Chondrocyte (in vitro differentiated cells): ENCODE results near the gene RAB17. TPM values are rescaled to one million over a fixed set of nuclear protein-coding genes. Genes with fewer than 3 reads are reported as not detected.

Experiments used
- DNase-seq: peaks from one replicate; pipeline ENCODE4 v3.0.0; 2021; ENCODE audit warnings: mixed read lengths, low spot score
- H3K27ac Mint-ChIP-seq: one replicate; pipeline ENCODE4 v1.8.0; 2021; ENCODE audit warnings: mild to moderate bottlenecking, moderate library complexity, mixed read lengths; ENCODE audit not compliant: unreplicated experiment
- H3K27me3 Mint-ChIP-seq: 2 replicates; pipeline ENCODE4 v1.8.0; 2021; ENCODE audit warnings: low read depth, mixed read lengths
- H3K36me3 Mint-ChIP-seq: 2 replicates; pipeline ENCODE4 v1.8.0; 2021; ENCODE audit warnings: low read depth, mixed read lengths
- H3K4me1 Mint-ChIP-seq: 2 replicates; pipeline ENCODE4 v1.8.0; 2021; ENCODE audit warnings: low read depth, mild to moderate bottlenecking, mixed read lengths
- H3K4me3 Mint-ChIP-seq: one replicate; pipeline ENCODE4 v1.8.0; 2021; ENCODE audit warnings: mild to moderate bottlenecking, moderate library complexity, mixed read lengths; ENCODE audit not compliant: unreplicated experiment
- H3K9me3 Mint-ChIP-seq: 2 replicates; pipeline ENCODE4 v1.8.0; 2021; ENCODE audit warnings: low read depth, mixed read lengths
- total RNA-seq: library from RNA; stranded (reverse); gene quantifications from 3 replicates; pipeline ENCODE4 v1.2.1, GENCODE V29; 2021
- TF ChIP-seq, protein P1 (sequence below): fragments of 200-600 bp; sonication (generic); IDR thresholded peaks from 2 replicates; pipeline ENCODE4 v1.5.0; 2021; ENCODE audit warnings: antibody characterized with exemption, mild to moderate bottlenecking, moderate library complexity

Gene RAB17
- total RNA-seq, 1 donor from 2014 or later: 0.25 TPM

DNA sequence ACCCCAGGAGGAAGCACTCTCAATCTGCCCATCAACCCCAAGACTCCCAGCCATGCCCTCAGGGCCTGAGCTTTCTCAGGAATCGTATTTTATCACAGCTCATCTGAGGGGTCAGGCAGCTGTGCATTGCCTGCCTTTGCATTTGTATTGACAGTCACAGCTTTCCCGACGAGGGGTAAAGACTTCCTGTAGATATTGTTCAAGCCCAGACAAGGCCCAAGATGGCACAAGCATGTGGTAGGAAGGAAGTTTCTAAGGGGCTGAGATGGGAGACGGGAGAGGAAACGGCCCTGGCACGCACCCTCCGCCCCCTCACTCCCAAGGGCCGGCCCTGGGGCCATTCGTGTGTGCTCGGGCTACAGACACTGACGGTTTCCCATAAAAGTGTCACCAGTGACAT lies 58.4 kb downstream of the RAB17 start:
- Mint-ChIP-seq H3K9me3 (no peaks in the 10 kb centered on the region), H3K27me3 (no peaks in the 10 kb centered on the region), H3K4me3 (no peak overlapping the region), H3K27ac (no peak overlapping the region), H3K4me1 (no peaks in the 10 kb centered on the region), H3K36me3 (no peaks in the 10 kb centered on the region)
- DNase-seq: no peak
- TF ChIP-seq, protein P1, sequence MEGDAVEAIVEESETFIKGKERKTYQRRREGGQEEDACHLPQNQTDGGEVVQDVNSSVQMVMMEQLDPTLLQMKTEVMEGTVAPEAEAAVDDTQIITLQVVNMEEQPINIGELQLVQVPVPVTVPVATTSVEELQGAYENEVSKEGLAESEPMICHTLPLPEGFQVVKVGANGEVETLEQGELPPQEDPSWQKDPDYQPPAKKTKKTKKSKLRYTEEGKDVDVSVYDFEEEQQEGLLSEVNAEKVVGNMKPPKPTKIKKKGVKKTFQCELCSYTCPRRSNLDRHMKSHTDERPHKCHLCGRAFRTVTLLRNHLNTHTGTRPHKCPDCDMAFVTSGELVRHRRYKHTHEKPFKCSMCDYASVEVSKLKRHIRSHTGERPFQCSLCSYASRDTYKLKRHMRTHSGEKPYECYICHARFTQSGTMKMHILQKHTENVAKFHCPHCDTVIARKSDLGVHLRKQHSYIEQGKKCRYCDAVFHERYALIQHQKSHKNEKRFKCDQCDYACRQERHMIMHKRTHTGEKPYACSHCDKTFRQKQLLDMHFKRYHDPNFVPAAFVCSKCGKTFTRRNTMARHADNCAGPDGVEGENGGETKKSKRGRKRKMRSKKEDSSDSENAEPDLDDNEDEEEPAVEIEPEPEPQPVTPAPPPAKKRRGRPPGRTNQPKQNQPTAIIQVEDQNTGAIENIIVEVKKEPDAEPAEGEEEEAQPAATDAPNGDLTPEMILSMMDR: no peak

DNA sequence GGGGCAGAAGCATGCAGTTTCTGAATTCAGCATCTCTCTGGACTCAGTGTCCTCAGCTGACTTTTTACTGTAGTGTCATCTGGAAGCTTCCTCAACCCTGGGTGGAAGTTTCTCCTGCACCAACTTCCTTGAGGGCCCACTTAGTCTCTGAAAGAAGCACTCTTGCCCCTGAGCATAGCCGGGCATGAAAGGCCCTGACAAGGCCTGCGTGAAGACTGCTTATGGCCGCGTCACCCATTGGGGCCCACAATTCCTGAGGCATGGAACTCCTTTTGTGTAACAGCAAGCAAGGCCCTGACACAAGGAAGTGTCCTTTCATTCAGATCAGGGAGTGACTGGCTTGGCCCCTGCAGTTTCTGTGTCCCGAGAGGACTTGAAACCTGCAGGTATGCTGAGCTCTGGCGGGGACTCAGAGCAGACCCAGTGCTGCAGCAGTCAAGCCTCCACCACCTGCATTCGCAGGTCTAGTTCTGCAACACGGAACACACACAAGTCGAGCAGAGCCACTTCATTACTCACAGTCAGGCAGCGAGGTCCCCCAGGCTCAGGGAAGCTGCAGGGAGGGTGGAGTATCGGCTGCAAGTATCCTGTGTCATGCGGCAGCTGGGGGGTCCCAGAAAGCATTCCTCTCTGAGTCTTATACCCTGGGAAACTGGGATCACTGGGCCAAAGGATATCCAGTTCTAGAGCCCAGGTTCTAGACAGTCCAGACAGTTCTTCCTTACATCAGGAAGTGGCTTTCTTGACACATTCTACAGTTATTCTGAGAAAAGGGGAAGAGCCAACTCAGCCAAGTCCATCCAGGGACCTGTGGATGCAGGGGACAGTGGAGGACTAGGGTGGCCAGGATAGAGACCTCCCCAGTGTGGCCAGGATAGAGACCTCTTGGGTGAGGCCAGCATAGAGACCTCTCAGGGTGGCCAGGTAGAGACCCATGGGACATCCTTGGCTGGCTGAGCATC lies 59.8 kb downstream of the RAB17 start:
- TF ChIP-seq, protein P1: no peak
- Mint-ChIP-seq H3K4me1 (no peaks in the 10 kb centered on the region), H3K27ac (no peak overlapping the region), H3K9me3 (no peaks in the 10 kb centered on the region), H3K36me3 (no peaks in the 10 kb centered on the region), H3K4me3 (no peak overlapping the region), H3K27me3 (no peaks in the 10 kb centered on the region)
- DNase-seq: no peak

- no peak for DNase-seq
- TF ChIP-seq, protein P1: no peak
- Mint-ChIP-seq H3K4me3 (no peak overlapping the region), H3K27ac (no peak overlapping the region), H3K4me1 (no peaks in the 10 kb centered on the region), H3K36me3 (no peaks in the 10 kb centered on the region), H3K27me3 (no peaks in the 10 kb centered on the region), H3K9me3 (no peaks in the 10 kb centered on the region)
Measured at GRCh38 chr2:237529452-237530402, 60.8 kb downstream of the RAB17 start.

- Mint-ChIP-seq H3K4me1 (no peaks in the 10 kb centered on the region), H3K27ac (no peak overlapping the region), H3K4me3 (no peak overlapping the region), H3K27me3 (no peaks in the 10 kb centered on the region), H3K9me3 (no peaks in the 10 kb centered on the region), H3K36me3 (no peaks in the 10 kb centered on the region)
- TF ChIP-seq, protein P1: no peak
- no peak for DNase-seq
Measured at GRCh38 chr2:237527766-237528165, 62.8 kb downstream of the RAB17 start.

DNA sequence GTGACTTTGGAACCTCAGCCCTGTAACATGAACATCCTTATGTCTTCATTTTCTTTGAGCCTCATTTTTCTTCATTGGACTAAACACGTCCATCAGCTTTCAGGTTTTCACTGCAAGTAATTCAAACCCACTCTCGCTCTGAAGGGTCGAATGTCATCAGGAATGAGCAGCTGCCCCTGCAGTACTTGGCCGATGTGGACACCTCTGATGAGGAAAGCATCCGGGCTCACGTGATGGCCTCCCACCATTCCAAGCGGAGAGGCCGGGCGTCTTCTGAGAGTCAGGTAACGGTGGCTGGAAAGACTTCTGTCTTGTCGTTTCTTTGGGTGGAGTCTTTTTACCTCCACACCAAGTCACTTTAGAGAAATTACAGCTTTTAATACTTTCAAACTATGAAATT lies 63.3 kb downstream of the RAB17 start:
- Mint-ChIP-seq H3K9me3 (no peaks in the 10 kb centered on the region), H3K27ac (no peak overlapping the region), H3K36me3 (no peaks in the 10 kb centered on the region), H3K4me3 (no peak overlapping the region), H3K27me3 (no peaks in the 10 kb centered on the region), H3K4me1 (no peaks in the 10 kb centered on the region)
- TF ChIP-seq, protein P1: no peak
- no peak for DNase-seq
